RWPE1 (cell line): ENCODE measurements around the gene EVA1A.

Experiments
- CTCF ChIA-PET: fragments of 350-600 bp; sonication (Branson Sonifier 250); formaldehyde crosslinking; extraction: SDS; loops from one replicate; lab custom pipeline; 2021; lab: Yijun Ruan, JAX
- POLR2A ChIA-PET: fragments of 400-600 bp; formaldehyde crosslinking; extraction: SDS; loops from one replicate; lab custom pipeline; 2020; ENCODE audit warnings: antibody characterized with exemption; ENCODE audit not compliant: low non-redundant PET; lab: Yijun Ruan, JAX
- DNase-seq: peaks from one replicate; pipeline ENCODE4 v3.0.0; 2012; ENCODE audit warnings: low spot score
- H3K27ac ChIP-seq: fragments of 450-650 bp; 2 replicates; pipeline ENCODE4 v1.5.1; 2017
- CTCF ChIP-seq: fragments of 450-650 bp; conservative IDR thresholded peaks from 2 replicates; pipeline ENCODE4 v1.5.1; 2017; ENCODE audit warnings: low read depth, mild to moderate bottlenecking

The EVA1A gene

GRCh38 chr2:75497256-75497655, 63.5 kb downstream of the EVA1A start:
- ChIA-PET CTCF (no interaction called here), POLR2A (no interaction called here)
- TF ChIP-seq CTCF = no peak
- no peak for DNase-seq
- no peak overlapping the region for H3K27ac ChIP-seq

GRCh38 chr2:75495862-75496261, 64.9 kb downstream of the EVA1A start:
- DNase-seq = no peak
- no peak overlapping the region for H3K27ac ChIP-seq
- no peak for TF ChIP-seq CTCF
- ChIA-PET POLR2A (no interaction called here), CTCF (no interaction called here)

- POLR2A ChIA-PET = no interaction called here
- no peak overlapping the region for H3K27ac ChIP-seq
- CTCF ChIA-PET = no interaction called here
- no peak for TF ChIP-seq CTCF
- DNase-seq = no peak
Observed at GRCh38 chr2:75494137-75494769, 66.5 kb downstream of the EVA1A start.

- H3K27ac ChIP-seq = no peak overlapping the region
- DNase-seq = no peak
- POLR2A ChIA-PET = no interaction called here
- TF ChIP-seq CTCF = no peak
- CTCF ChIA-PET = interaction anchor here (0.6 kb wide), 1 partner anchor 229 kb away, joined by 4 read pairs; no protein-coding TSS in a partner anchor
Observed at GRCh38 chr2:75493230-75493629, 67.5 kb downstream of the EVA1A start.

- CTCF ChIA-PET = interaction anchor here (1.0 kb wide), 1 partner anchor 125 kb away, joined by 3 read pairs; no protein-coding TSS in a partner anchor
- no peak for TF ChIP-seq CTCF
- no peak overlapping the region for H3K27ac ChIP-seq
- POLR2A ChIA-PET = no interaction called here
- no peak for DNase-seq
Observed at GRCh38 chr2:75491129-75491753, 69.5 kb downstream of the EVA1A start.

- CTCF ChIA-PET = no interaction called here
Observed at GRCh38 chr2:75489721-75490120, 71.0 kb downstream of the EVA1A start.

More at GRCh38 chr2:75489721-75490120, 71.0 kb downstream of the EVA1A start:
- peak; percentile 13 for DNase-seq
- POLR2A ChIA-PET = no interaction called here
- H3K27ac ChIP-seq = no peak overlapping the region
- TF ChIP-seq CTCF = no peak
